HepG2 (cell line): ENCODE results near the gene ZNF384. TPM values are rescaled to one million over a fixed set of nuclear protein-coding genes. Genes with fewer than 3 reads are reported as not detected.

Source experiments
- ATAC-seq: fragments of 200-7000 bp; cut with Tn5 transposase; 3 replicates; pipeline ENCODE4 v1.9.1; 2020; ENCODE audit warnings: mild to moderate bottlenecking, moderate library complexity
- BruUV-seq: library from RNA; stranded (reverse); fragments of 400-500 nt; replicated peaks from 2 replicates; lab custom pipeline; 2021; lab: Mats Ljungman, UMichigan
- CTCF ChIA-PET: fragments of 300-600 bp; formaldehyde crosslinking; extraction: SDS; loops from one replicate; lab custom pipeline; 2021; ENCODE audit warnings: low total read pairs, inconsistent platforms, low intra/inter-chr PET ratio; lab: Yijun Ruan, JAX
- POLR2A ChIA-PET: fragments of 350-600 bp; sonication (Branson Sonifier 250); formaldehyde crosslinking; loops from one replicate; lab custom pipeline; 2020; ENCODE audit warnings: antibody characterized with exemption, inconsistent platforms; lab: Yijun Ruan, JAX
- DNase-seq: peaks from one replicate; pipeline ENCODE4 v3.0.0-alpha.2; 2015; ENCODE audit warnings: low spot score
- FAIRE-seq: peaks from 3 replicates; lab custom pipeline; 2011; peaks lifted over from hg19 to GRCh38; lab: Jason Lieb, UNC
- H2AFZ ChIP-seq: one replicate; pipeline ENCODE4 v1.6.1; 2011; ENCODE audit warnings: low read length, inconsistent platforms
- H3K27ac ChIP-seq: fragments of 300-600 bp; 3 replicates; pipeline ENCODE4 v1.8.0; 2011; ENCODE audit warnings: mixed run types, mild to moderate bottlenecking, mixed read lengths, low read length, inconsistent platforms; ENCODE audit not compliant: insufficient read depth; ENCODE audit errors: extremely low read length
- H3K27me3 ChIP-seq, 2 experiments: fragments of 200-600 bp in 1 of 2; 2 replicates in 1 of 2; 3 replicates in 1 of 2; pipeline versions ENCODE4 v1.6.0 to v1.8.0; 2011; ENCODE audit warnings: low read length in 2 of 2, mild to moderate bottlenecking in 2 of 2, moderate library complexity in 2 of 2, inconsistent platforms in 1 of 2; ENCODE audit not compliant: insufficient read depth in 2 of 2, control insufficient read depth in 1 of 2
- H3K36me3 ChIP-seq, 2 experiments: fragments of 200-600 bp in 1 of 2; replicated peaks in 1 of 2; 2 replicates in 1 of 2; 3 replicates in 1 of 2; pipeline versions ENCODE4 v1.5.1 to v1.8.0; 2011; ENCODE audit warnings: low read length in 2 of 2, inconsistent platforms in 1 of 2; ENCODE audit not compliant: insufficient read depth in 2 of 2, control insufficient read depth in 1 of 2
- H3K4me1 ChIP-seq: 2 replicates; pipeline ENCODE4 v1.5.1; 2012; ENCODE audit warnings: low read length, inconsistent platforms; ENCODE audit not compliant: insufficient read depth
- H3K4me2 ChIP-seq: 2 replicates; pipeline ENCODE4 v1.6.0; 2011; ENCODE audit warnings: low read depth, low read length, inconsistent platforms
- H3K4me3 ChIP-seq, 3 experiments: fragments of 200-600 bp in 1 of 3; sonication (generic), shearing (Covaris generic) in 1 of 3; replicated peaks in 1 of 3; 2 replicates each; pipeline ENCODE4 v1.5.1; 2011 to 2016; ENCODE audit warnings: low read length in 3 of 3, inconsistent platforms in 2 of 3, low read depth in 2 of 3, mild to moderate bottlenecking in 2 of 3, control low read depth in 1 of 3, mixed read lengths in 1 of 3; ENCODE audit not compliant: insufficient read depth in 1 of 3
- H3K79me2 ChIP-seq: one replicate; pipeline ENCODE4 v1.6.1; 2011; ENCODE audit warnings: low read length, inconsistent platforms; ENCODE audit not compliant: insufficient read depth
- H3K9ac ChIP-seq: 2 replicates; pipeline ENCODE4 v1.6.0; 2011; ENCODE audit warnings: mild to moderate bottlenecking, low read depth, low read length, inconsistent platforms; ENCODE audit not compliant: insufficient read depth
- H3K9me3 ChIP-seq: 2 replicates; pipeline ENCODE4 v1.5.1; 2012; ENCODE audit warnings: mild to moderate bottlenecking, low read length
- H4K20me1 ChIP-seq: 2 replicates; pipeline ENCODE4 v1.6.0; 2011; ENCODE audit warnings: inconsistent platforms, mild to moderate bottlenecking, low read length, moderate library complexity; ENCODE audit not compliant: insufficient read depth
- HOXA7 ChIP-seq: sonication (generic); formaldehyde crosslinking; IDR thresholded peaks from 2 replicates; pipeline ENCODE4 v1.8.1; 2022; ENCODE audit warnings: mild to moderate bottlenecking, missing genetic modification reagents, moderate library complexity
- ZSCAN9 ChIP-seq: IDR thresholded peaks from 2 replicates; pipeline ENCODE4 v1.6.1; 2016; ENCODE audit warnings: borderline replicate concordance
- WGBS: methylation state at CpG from one replicate; pipeline ENCODE4 v1.1.6; 2017; ENCODE audit warnings: low lambda C conversion rate; 5-methylcytosine and 5-hydroxymethylcytosine counted together
- in situ Hi-C: cut with HindIII; loops from 2 replicates; pipeline ENCODE4 v1.10.0; 2017; ENCODE audit warnings: low pct_unique_long_range_greater_than_20kb; ENCODE audit not compliant: extremely low pct_ligation_motif_present
- intact Hi-C: fragments of 100-400 bp; cut with micrococcal nuclease; formaldehyde crosslinking; loops from one replicate; pipeline ENCODE4 v1.10.0; 2022; ENCODE audit not compliant: unreplicated experiment
- polyA plus RNA-seq, 8 experiments: library from polyadenylated mRNA; depleted of rRNA in 3 of 8; stranded (reverse) in 7 of 8; unstranded in 1 of 8; fragments of >200 nt; fragmentation: Illumina TruSeq in 4 of 8; extraction: Trizol in 4 of 8; gene quantifications; 2 replicates each; pipeline versions ENCODE4 v1.2.1 to v1.2.3, GENCODE V29; 2011 to 2016; ENCODE audit warnings: low read depth in 4 of 8, missing spikeins in 1 of 8, mixed read lengths in 1 of 8; ENCODE audit not compliant: insufficient read depth in 1 of 8
- total RNA-seq, 5 experiments: library from RNA; depleted of rRNA; stranded (reverse); fragments of >200 nt; fragmentation: Illumina TruSeq; extraction: Trizol; gene quantifications; 2 replicates each; pipeline ENCODE4 v1.2.3, GENCODE V29; 2016; ENCODE audit warnings: low read depth in 1 of 5
- TF ChIP-seq, protein P1 (sequence below): IDR thresholded peaks from 2 replicates; pipeline ENCODE4 v1.6.1; 2016; ENCODE audit warnings: low read depth
- TF ChIP-seq, protein P2 (sequence below): sonication (generic); formaldehyde crosslinking; IDR thresholded peaks from 2 replicates; pipeline ENCODE4 v1.8.1; 2023; ENCODE audit warnings: missing genetic modification reagents, mild to moderate bottlenecking, borderline replicate concordance
- TF ChIP-seq, protein P3 (sequence below): sonication (generic); formaldehyde crosslinking; IDR thresholded peaks from 2 replicates; pipeline ENCODE4 v1.4.0; 2020; ENCODE audit warnings: missing genetic modification reagents
- TF ChIP-seq, protein P4 (sequence below): sonication (generic); formaldehyde crosslinking; IDR thresholded peaks from 2 replicates; pipeline ENCODE4 v1.5.0; 2020; ENCODE audit warnings: mild to moderate bottlenecking, missing genetic modification reagents

The ZNF384 gene
- total and polyA plus RNA-seq, 2 of the 13 experiments (the other 11 are each of a cell fraction or from before 2014, with no cell fraction given) = 23.6 to 55.3 TPM

DNA sequence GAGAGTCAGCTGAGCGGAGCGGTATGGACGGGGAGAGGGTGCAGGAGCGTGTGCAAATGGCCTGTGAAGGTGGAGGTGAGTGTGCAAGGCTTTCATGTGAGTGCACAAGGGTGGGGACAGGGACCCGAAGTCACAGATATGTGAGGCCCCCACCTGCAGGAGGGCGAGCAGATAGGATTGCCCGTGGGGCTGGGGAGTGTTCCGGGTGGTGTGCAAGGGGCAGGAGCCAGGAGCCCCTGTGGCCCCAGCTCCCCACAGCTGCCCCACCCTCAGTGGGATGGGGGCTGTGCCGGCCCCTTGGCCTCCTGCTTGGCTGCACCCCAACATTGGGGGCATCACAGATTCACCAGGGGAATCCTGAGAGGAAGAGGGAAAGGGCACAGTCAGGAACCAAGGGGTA, 5.5 kb upstream of the ZNF384 start (continued):
- TF ChIP-seq, protein P1, sequence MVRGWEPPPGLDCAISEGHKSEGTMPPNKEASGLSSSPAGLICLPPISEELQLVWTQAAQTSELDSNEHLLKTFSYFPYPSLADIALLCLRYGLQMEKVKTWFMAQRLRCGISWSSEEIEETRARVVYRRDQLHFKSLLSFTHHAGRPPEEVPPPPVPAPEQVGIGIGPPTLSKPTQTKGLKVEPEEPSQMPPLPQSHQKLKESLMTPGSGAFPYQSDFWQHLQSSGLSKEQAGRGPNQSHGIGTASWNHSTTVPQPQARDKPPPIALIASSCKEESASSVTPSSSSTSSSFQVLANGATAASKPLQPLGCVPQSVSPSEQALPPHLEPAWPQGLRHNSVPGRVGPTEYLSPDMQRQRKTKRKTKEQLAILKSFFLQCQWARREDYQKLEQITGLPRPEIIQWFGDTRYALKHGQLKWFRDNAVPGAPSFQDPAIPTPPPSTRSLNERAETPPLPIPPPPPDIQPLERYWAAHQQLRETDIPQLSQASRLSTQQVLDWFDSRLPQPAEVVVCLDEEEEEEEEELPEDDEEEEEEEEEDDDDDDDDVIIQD (CRISPR knock-in tag) = no peak
- TF ChIP-seq, protein P2, sequence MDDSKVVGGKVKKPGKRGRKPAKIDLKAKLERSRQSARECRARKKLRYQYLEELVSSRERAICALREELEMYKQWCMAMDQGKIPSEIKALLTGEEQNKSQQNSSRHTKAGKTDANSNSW (CRISPR knock-in tag) = no peak

DNA sequence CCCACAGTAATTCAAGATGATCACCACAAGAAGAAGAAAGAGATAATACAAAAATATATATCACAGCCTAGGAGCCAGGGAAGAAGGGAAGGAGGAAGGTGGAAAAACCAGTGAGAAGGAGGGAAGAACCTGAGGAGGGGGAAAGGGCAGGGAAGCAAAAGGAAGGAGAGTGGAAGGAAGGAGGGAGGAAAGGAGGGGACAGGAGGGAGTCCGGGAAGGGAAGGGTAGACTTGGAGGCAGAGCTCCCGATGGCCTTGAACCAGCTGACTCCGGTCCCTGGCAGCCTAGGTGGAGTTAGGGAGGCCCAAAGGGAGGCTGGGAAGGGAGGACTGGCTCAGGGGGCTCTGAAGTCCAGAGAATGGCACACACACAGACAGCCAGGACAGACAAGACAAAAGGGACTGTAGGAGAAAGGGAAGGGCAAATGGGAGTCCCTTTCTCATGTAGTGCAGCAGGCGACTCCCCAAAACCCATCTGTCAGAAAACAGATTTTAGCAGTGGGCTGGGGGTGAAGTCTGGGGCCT, 4.7 kb upstream of the ZNF384 start:
- Histone ChIP-seq H4K20me1 (no peaks in the 10 kb centered on the region), H3K36me3 (no peaks in the 10 kb centered on the region), H2AFZ (no peak overlapping the region), H3K27me3 (peaks cover 3 to 38% of the 10 kb centered on the region in 2 experiments), H3K9me3 (no peaks in the 10 kb centered on the region), H3K4me2 (no peak overlapping the region), H3K4me1 (peaks cover 15% of the 10 kb centered on the region), H3K27ac (no peak overlapping the region), H3K79me2 (peaks cover 4% of the 10 kb centered on the region), H3K9ac (no peak overlapping the region), H3K4me3 (no peak overlapping the region)
- WGBS = 33% methylated on average over 4 of the region's 4 CpGs
- DNase-seq (no peak), FAIRE-seq (no peak), ATAC-seq (no peak)
- ChIA-PET POLR2A (interaction anchor here (1.0 kb wide), 1 partner anchor 30 kb away, joined by 4 read pairs; the partner anchor contains the start of gene COPS7A), CTCF (no interaction called here)
- TF ChIP-seq, protein P3, sequence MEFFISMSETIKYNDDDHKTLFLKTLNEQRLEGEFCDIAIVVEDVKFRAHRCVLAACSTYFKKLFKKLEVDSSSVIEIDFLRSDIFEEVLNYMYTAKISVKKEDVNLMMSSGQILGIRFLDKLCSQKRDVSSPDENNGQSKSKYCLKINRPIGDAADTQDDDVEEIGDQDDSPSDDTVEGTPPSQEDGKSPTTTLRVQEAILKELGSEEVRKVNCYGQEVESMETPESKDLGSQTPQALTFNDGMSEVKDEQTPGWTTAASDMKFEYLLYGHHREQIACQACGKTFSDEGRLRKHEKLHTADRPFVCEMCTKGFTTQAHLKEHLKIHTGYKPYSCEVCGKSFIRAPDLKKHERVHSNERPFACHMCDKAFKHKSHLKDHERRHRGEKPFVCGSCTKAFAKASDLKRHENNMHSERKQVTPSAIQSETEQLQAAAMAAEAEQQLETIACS = no peak
- TF ChIP-seq, protein P4, sequence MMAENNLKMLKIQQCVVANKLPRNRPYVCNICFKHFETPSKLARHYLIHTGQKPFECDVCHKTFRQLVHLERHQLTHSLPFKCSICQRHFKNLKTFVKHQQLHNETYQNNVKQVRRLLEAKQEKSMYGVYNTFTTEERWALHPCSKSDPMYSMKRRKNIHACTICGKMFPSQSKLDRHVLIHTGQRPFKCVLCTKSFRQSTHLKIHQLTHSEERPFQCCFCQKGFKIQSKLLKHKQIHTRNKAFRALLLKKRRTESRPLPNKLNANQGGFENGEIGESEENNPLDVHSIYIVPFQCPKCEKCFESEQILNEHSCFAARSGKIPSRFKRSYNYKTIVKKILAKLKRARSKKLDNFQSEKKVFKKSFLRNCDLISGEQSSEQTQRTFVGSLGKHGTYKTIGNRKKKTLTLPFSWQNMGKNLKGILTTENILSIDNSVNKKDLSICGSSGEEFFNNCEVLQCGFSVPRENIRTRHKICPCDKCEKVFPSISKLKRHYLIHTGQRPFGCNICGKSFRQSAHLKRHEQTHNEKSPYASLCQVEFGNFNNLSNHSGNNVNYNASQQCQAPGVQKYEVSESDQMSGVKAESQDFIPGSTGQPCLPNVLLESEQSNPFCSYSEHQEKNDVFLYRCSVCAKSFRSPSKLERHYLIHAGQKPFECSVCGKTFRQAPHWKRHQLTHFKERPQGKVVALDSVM = peak; percentile 91
- TF ChIP-seq HOXA7 (CRISPR knock-in tag) = no peak
- TF ChIP-seq ZSCAN9 (CRISPR knock-in tag) = no peak
- no TSS peak for BruUV-seq
- in situ Hi-C loops = no loop called here
- intact Hi-C loops = no loop called here
